Mesendoderm (in vitro differentiated cells): ENCODE measurements around the gene CYB561D1.

Experiments used
- DNase-seq: peaks from one replicate; pipeline ENCODE4 v3.0.0; 2013
- H2AK5ac ChIP-seq: 2 replicates; pipeline ENCODE4 v1.6.1; 2013; ENCODE audit warnings: low read length, inconsistent platforms
- H2BK120ac ChIP-seq: 2 replicates; pipeline ENCODE4 v1.6.1; 2013; ENCODE audit warnings: low read depth, mild to moderate bottlenecking, low read length, moderate library complexity, mixed read lengths
- H2BK15ac ChIP-seq: replicated peaks from 2 replicates; pipeline ENCODE4 v1.6.1; 2013; ENCODE audit warnings: low read depth, mild to moderate bottlenecking, moderate library complexity
- H2BK5ac ChIP-seq: 2 replicates; pipeline ENCODE4 v1.6.1; 2013; ENCODE audit warnings: low read length, inconsistent platforms
- H3K18ac ChIP-seq: 2 replicates; pipeline ENCODE4 v1.6.1; 2013; ENCODE audit warnings: mild to moderate bottlenecking, low read length, mixed read lengths
- H3K23ac ChIP-seq: one replicate; pipeline ENCODE4 v1.6.1; 2013; ENCODE audit warnings: low read length
- H3K27ac ChIP-seq: 2 replicates; pipeline ENCODE4 v1.5.1; 2013; ENCODE audit warnings: low read depth, mild to moderate bottlenecking, inconsistent platforms, low read length, moderate library complexity
- H3K27me3 ChIP-seq: 2 replicates; pipeline ENCODE4 v1.6.1; 2013; ENCODE audit warnings: low read length, control low read depth, mild to moderate bottlenecking, inconsistent platforms; ENCODE audit not compliant: insufficient read depth, poor library complexity
- H3K36me3 ChIP-seq: 2 replicates; pipeline ENCODE4 v1.6.1; 2013; ENCODE audit warnings: low read length, inconsistent platforms; ENCODE audit not compliant: control insufficient read depth, insufficient read depth
- H3K4ac ChIP-seq: one replicate; pipeline ENCODE4 v1.6.1; 2013; ENCODE audit warnings: low read depth, mild to moderate bottlenecking, low read length, moderate library complexity
- H3K4me1 ChIP-seq: 2 replicates; pipeline ENCODE4 v1.6.1; 2013; ENCODE audit warnings: low read depth, low read length, inconsistent platforms; ENCODE audit not compliant: control insufficient read depth
- H3K4me2 ChIP-seq: 2 replicates; pipeline ENCODE4 v1.6.1; 2013; ENCODE audit warnings: low read length
- H3K4me3 ChIP-seq: 2 replicates; pipeline ENCODE4 v1.5.1; 2013; ENCODE audit warnings: mild to moderate bottlenecking, low read length
- H3K56ac ChIP-seq: one replicate; pipeline ENCODE4 v1.6.1; 2013; ENCODE audit warnings: low read length
- H3K79me1 ChIP-seq: 2 replicates; pipeline ENCODE4 v1.6.1; 2013; ENCODE audit warnings: low read length, inconsistent platforms
- H3K79me2 ChIP-seq: 2 replicates; pipeline ENCODE4 v1.6.1; 2013; ENCODE audit warnings: mild to moderate bottlenecking, low read length; ENCODE audit not compliant: control insufficient read depth, insufficient read depth
- H3K9ac ChIP-seq: 2 replicates; pipeline ENCODE4 v1.6.1; 2013; ENCODE audit warnings: low read length, inconsistent platforms
- H4K5ac ChIP-seq: one replicate; pipeline ENCODE4 v1.6.1; 2013; ENCODE audit warnings: low read length
- H4K8ac ChIP-seq: one replicate; pipeline ENCODE4 v1.6.1; 2013; ENCODE audit warnings: low read depth, mild to moderate bottlenecking, control low read depth, low read length, moderate library complexity
- WGBS: extraction: QIAGEN DNeasy Blood & Tissue Kit; methylation state at CpG from one replicate; pipeline ENCODE4 v1.1.7; 2013; ENCODE audit warnings: low lambda C conversion rate, missing lambda C conversion rate; ENCODE audit not compliant: insufficient coverage; ENCODE audit errors: extremely low coverage; 5-methylcytosine and 5-hydroxymethylcytosine counted together

CYB561D1 gene

GRCh38 chr1:109503935-109504334 is 10.0 kb downstream of the CYB561D1 start:
- no peak overlapping the region for H2AK5ac ChIP-seq
- no peak overlapping the region for H2BK5ac ChIP-seq
- no peak overlapping the region for H2BK120ac ChIP-seq
- no peak overlapping the region for H3K27ac ChIP-seq
- no peak overlapping the region for H3K56ac ChIP-seq
- no peak for DNase-seq
- H2BK15ac ChIP-seq: no peak overlapping the region
- H3K79me2 ChIP-seq: no peaks in the 10 kb centered on the region
- H3K27me3 ChIP-seq: peaks cover 2% of the 10 kb centered on the region
- no peak overlapping the region for H3K4me3 ChIP-seq
- WGBS: no CpG with 5 or more reads among the region's 5 CpGs
- no peak overlapping the region for H3K18ac ChIP-seq
- H4K8ac ChIP-seq: no peak overlapping the region
- peaks cover 2% of the 10 kb centered on the region for H3K4me1 ChIP-seq
- H3K4me2 ChIP-seq: no peak overlapping the region
- no peak overlapping the region for H4K5ac ChIP-seq
- H3K79me1 ChIP-seq: no peaks in the 10 kb centered on the region
- H3K36me3 ChIP-seq: no peaks in the 10 kb centered on the region
- no peak overlapping the region for H3K4ac ChIP-seq
- H3K23ac ChIP-seq: no peak overlapping the region
- H3K9ac ChIP-seq: no peak overlapping the region

DNA sequence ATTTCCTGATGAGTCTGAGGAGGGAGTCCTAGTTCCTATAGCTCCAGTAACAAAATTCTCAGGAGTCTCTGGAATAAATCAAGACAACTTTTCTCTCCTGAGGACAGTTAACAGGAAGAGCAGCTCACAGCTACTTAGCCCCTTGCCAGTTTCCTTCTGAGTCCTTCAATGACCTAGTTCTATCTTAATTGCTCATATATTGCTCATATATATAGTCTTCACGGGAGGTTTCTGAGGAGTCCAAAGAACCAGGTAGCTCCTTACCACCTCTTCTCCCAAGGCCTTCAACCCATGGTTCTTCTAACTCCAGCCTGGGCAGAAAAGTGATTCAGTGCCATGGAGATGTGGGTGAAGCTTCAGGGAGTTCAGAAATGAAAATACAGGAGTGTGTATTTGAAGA is 11.1 kb downstream of the CYB561D1 start:
- H3K27ac ChIP-seq: no peak overlapping the region
- peaks cover 2% of the 10 kb centered on the region for H3K27me3 ChIP-seq
- no peak overlapping the region for H2BK5ac ChIP-seq
- no peaks in the 10 kb centered on the region for H3K79me2 ChIP-seq
- H3K9ac ChIP-seq: no peak overlapping the region
- H4K8ac ChIP-seq: no peak overlapping the region
- WGBS: no CpG with 5 or more reads among the region's 1 CpG
- no peak overlapping the region for H2BK120ac ChIP-seq
- peaks cover 2% of the 10 kb centered on the region for H3K4me1 ChIP-seq
- no peak for DNase-seq
- no peak overlapping the region for H3K18ac ChIP-seq
- H2BK15ac ChIP-seq: no peak overlapping the region
- no peaks in the 10 kb centered on the region for H3K36me3 ChIP-seq
- H3K4ac ChIP-seq: no peak overlapping the region
- H3K23ac ChIP-seq: no peak overlapping the region
- no peaks in the 10 kb centered on the region for H3K79me1 ChIP-seq
- H4K5ac ChIP-seq: no peak overlapping the region
- no peak overlapping the region for H2AK5ac ChIP-seq
- no peak overlapping the region for H3K4me3 ChIP-seq
- H3K56ac ChIP-seq: no peak overlapping the region
- no peak overlapping the region for H3K4me2 ChIP-seq

- H2BK15ac ChIP-seq: no peak overlapping the region
- no peaks in the 10 kb centered on the region for H3K4me1 ChIP-seq
- H3K23ac ChIP-seq: no peak overlapping the region
- H4K8ac ChIP-seq: no peak overlapping the region
- H3K79me2 ChIP-seq: no peaks in the 10 kb centered on the region
- WGBS: no CpG with 5 or more reads among the region's 25 CpGs
- no peaks in the 10 kb centered on the region for H3K79me1 ChIP-seq
- H2BK120ac ChIP-seq: no peak overlapping the region
- DNase-seq: no peak
- no peak overlapping the region for H4K5ac ChIP-seq
- no peaks in the 10 kb centered on the region for H3K36me3 ChIP-seq
- H2AK5ac ChIP-seq: no peak overlapping the region
- H3K27ac ChIP-seq: no peak overlapping the region
- H3K4ac ChIP-seq: no peak overlapping the region
- no peak overlapping the region for H3K18ac ChIP-seq
- no peak overlapping the region for H3K4me3 ChIP-seq
- H3K9ac ChIP-seq: no peak overlapping the region
- H3K4me2 ChIP-seq: no peak overlapping the region
- peaks cover 2% of the 10 kb centered on the region for H3K27me3 ChIP-seq
- H2BK5ac ChIP-seq: no peak overlapping the region
- no peak overlapping the region for H3K56ac ChIP-seq
Observed at GRCh38 chr1:109508001-109508872, 14.3 kb downstream of the CYB561D1 start.

GRCh38 chr1:109508873-109509175 is 14.9 kb downstream of the CYB561D1 start:
- H4K8ac ChIP-seq: no peak overlapping the region
- H3K18ac ChIP-seq: no peak overlapping the region
- no peak for DNase-seq
- no peak overlapping the region for H2BK120ac ChIP-seq
- no peaks in the 10 kb centered on the region for H3K79me1 ChIP-seq
- no peak overlapping the region for H3K4me3 ChIP-seq
- no peak overlapping the region for H4K5ac ChIP-seq
- no peak overlapping the region for H2BK5ac ChIP-seq
- H3K27me3 ChIP-seq: peaks cover 2% of the 10 kb centered on the region
- no peak overlapping the region for H3K9ac ChIP-seq
- H3K4ac ChIP-seq: no peak overlapping the region
- no peaks in the 10 kb centered on the region for H3K4me1 ChIP-seq
- H3K56ac ChIP-seq: no peak overlapping the region
- H3K36me3 ChIP-seq: no peaks in the 10 kb centered on the region
- H2BK15ac ChIP-seq: no peak overlapping the region
- H3K27ac ChIP-seq: no peak overlapping the region
- H3K79me2 ChIP-seq: no peaks in the 10 kb centered on the region
- H3K4me2 ChIP-seq: no peak overlapping the region
- H2AK5ac ChIP-seq: no peak overlapping the region
- no peak overlapping the region for H3K23ac ChIP-seq
- no CpG with 5 or more reads among the region's 7 CpGs for WGBS

GRCh38 chr1:109509176-109510134 is 15.6 kb downstream of the CYB561D1 start, which contains the start of gene AMIGO1:
Gene AMIGO1 (minus strand): TSS chr1:109509727. CDS start chr1:109508912, 815 bp downstream.
- H4K5ac ChIP-seq: no peak within 1 kb of the TSS
- H3K4me2 ChIP-seq: peak within 1 kb of the TSS; percentile 54
- no peaks in the 10 kb centered on the region for H3K79me2 ChIP-seq
- peak within 1 kb of the TSS; percentile 30 for H3K4me3 ChIP-seq
- H3K23ac ChIP-seq: peak within 1 kb of the TSS; percentile 68
- H3K79me1 ChIP-seq: no peaks in the 10 kb centered on the region
- no peak within 1 kb of the TSS for H2BK15ac ChIP-seq
- H3K56ac ChIP-seq: peak within 1 kb of the TSS; percentile 76
- peak within 1 kb of the TSS; percentile 65 for H3K9ac ChIP-seq
- no peak within 1 kb of the TSS for H3K18ac ChIP-seq
- no peak within 1 kb of the TSS for H3K27ac ChIP-seq
- no peak within 1 kb of the TSS for H4K8ac ChIP-seq
- H3K27me3 ChIP-seq: peaks cover 2% of the 10 kb centered on the region
- peak; percentile 57 for DNase-seq
- no peak within 1 kb of the TSS for H2AK5ac ChIP-seq
- H2BK5ac ChIP-seq: no peak within 1 kb of the TSS
- H2BK120ac ChIP-seq: no peak within 1 kb of the TSS
- no peak within 1 kb of the TSS for H3K4ac ChIP-seq
- no peaks in the 10 kb centered on the region for H3K36me3 ChIP-seq
- WGBS: no CpG with 5 or more reads among the region's 100 CpGs
- H3K4me1 ChIP-seq: no peaks in the 10 kb centered on the region
